ENCODE data around the gene HEG1.

GRCh38 chr3:125090649-125091048, 34.9 kb upstream of the HEG1 start:
- TF ChIP-seq TEAD4 (IDR thresholded peaks at IDR 0.05) (no peak), EP300 (IDR thresholded peaks at IDR 0.05; ENCODE audit: borderline replicate concordance) (no peak), MAX (IDR thresholded peaks at IDR 0.05) (no peak)
